SK-N-SH treated with all-trans-retinoic acid at 6 μM for 48 hours (cell line): Measurements from ENCODE around the gene TMEM182.

Experiments used
- RARB ChIP-seq: fragments of 250-450 bp; sonication (Bioruptor Pico); IDR thresholded peaks from 2 replicates; pipeline ENCODE4 v1.8.0; 2021; ENCODE audit warnings: mild to moderate bottlenecking, moderate library complexity
- ZC3H10 ChIP-seq: fragments of 250-450 bp; sonication (Bioruptor Pico); IDR thresholded peaks from 2 replicates; pipeline ENCODE4 v1.5.1; 2021; ENCODE audit warnings: mild to moderate bottlenecking, moderate library complexity

DNA sequence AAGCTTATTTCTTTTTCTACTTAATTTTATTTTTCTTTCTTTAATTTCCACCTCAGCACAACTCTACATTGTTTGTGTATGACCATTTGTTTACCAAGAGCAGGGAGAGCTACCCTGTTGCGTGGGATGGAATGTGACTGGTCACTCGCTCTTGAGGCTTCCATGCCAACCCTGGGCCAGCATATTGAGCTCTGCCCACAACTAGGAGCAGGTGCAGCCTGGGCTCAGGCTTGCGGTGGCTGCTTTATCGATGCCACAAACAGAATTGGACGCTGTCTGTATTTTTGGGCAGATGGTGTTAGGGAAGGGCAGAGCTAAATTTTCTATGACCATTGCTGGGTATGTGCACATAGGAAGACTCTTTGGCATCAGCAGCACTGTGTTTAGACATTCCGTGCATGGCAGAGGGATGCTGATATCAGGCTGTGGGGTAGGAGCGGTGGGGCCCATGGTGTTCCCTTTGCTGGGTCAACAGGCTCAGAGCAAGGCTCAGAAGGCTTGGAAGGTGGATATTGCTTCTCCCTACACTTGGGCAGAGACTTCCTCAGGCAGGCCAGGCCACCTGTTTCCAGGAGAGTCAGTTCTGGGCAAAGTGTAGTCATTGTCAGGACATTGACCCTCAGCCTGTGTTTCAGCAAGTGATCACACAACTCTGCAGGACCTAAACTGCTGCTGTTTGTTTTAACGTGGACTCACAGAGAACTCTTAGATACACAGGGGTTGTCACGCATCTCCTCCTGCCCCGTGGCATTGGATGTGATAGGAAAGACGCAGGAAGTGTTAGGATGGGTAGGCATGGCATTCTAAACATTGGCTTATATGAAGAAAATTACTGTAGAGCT is 40.2 kb downstream of the TMEM182 start:
- no peak for TF ChIP-seq RARB (CRISPR knock-in tag)
- TF ChIP-seq ZC3H10, result no peak
